ACHN (cell line): ENCODE data around the gene PDE8A.
"Not testable (repeated sequence)": the region's sequence is repeated elsewhere in the genome, so short reads cannot be mapped to it uniquely, and the experiment has no call there.

Source experiments
- DNase-seq: peaks from one replicate; pipeline ENCODE4 v3.0.0-alpha.2; 2015
- in situ Hi-C: cut with HindIII; loops from 2 replicates; pipeline ENCODE4 v1.10.0; 2017; ENCODE audit warnings: low sequenced_read_pairs, low pct_ligation_motif_present, low pct_unique_long_range_greater_than_20kb

PDE8A gene

GRCh38 chr15:84983294-84983693 lies 1.6 kb downstream of the PDE8A start:
- in situ Hi-C loops: no loop called here
- no peak for DNase-seq

- in situ Hi-C loops: no loop called here
- DNase-seq: no peak
Measured at GRCh38 chr15:84983711-84984110, 2.1 kb downstream of the PDE8A start.

GRCh38 chr15:84985158-84985557 lies 3.5 kb downstream of the PDE8A start:
- DNase-seq: no peak
- in situ Hi-C loops: no loop called here

- in situ Hi-C loops, DNase-seq: not testable (repeated sequence)
Measured at GRCh38 chr15:84987351-84987750, 5.7 kb downstream of the PDE8A start.

- in situ Hi-C loops: no loop called here
- DNase-seq: no peak
Measured at GRCh38 chr15:84987949-84988624, 6.4 kb downstream of the PDE8A start.

GRCh38 chr15:84988909-84989644 lies 7.4 kb downstream of the PDE8A start:
- in situ Hi-C loops: no loop called here
- DNase-seq: no peak

GRCh38 chr15:84990507-84990906 lies 8.9 kb downstream of the PDE8A start:
- no peak for DNase-seq
- in situ Hi-C loops: no loop called here

GRCh38 chr15:84991014-84991712 lies 9.5 kb downstream of the PDE8A start:
- in situ Hi-C loops: no loop called here
- DNase-seq: no peak

- peak; percentile 40 for DNase-seq
- in situ Hi-C loops: no loop called here
Measured at GRCh38 chr15:84992157-84992944, 10.7 kb downstream of the PDE8A start.

- in situ Hi-C loops: no loop called here
- no peak for DNase-seq
Measured at GRCh38 chr15:84996055-84996454, 14.4 kb downstream of the PDE8A start.

GRCh38 chr15:84996714-84997113 lies 15.1 kb downstream of the PDE8A start:
- in situ Hi-C loops, DNase-seq: not testable (repeated sequence)

- DNase-seq, in situ Hi-C loops: not testable (repeated sequence)
Measured at GRCh38 chr15:84997214-84997613, 15.6 kb downstream of the PDE8A start.

GRCh38 chr15:85000189-85000864 lies 18.7 kb downstream of the PDE8A start:
- DNase-seq: no peak
- in situ Hi-C loops: no loop called here

- in situ Hi-C loops: no loop called here
- no peak for DNase-seq
Measured at GRCh38 chr15:85000937-85001336, 19.3 kb downstream of the PDE8A start.

- in situ Hi-C loops: no loop called here
- DNase-seq: no peak
Measured at GRCh38 chr15:85002517-85002916, 20.9 kb downstream of the PDE8A start.

GRCh38 chr15:85003593-85004312 lies 22.1 kb downstream of the PDE8A start:
- no peak for DNase-seq
- in situ Hi-C loops: no loop called here

- in situ Hi-C loops: no loop called here
- DNase-seq: no peak
Measured at GRCh38 chr15:85004550-85004949, 22.9 kb downstream of the PDE8A start.

GRCh38 chr15:85005319-85005718 lies 23.7 kb downstream of the PDE8A start:
- no peak for DNase-seq
- in situ Hi-C loops: no loop called here
